ENCODE results near the gene DIRAS1. TPM values are rescaled to one million over a fixed set of nuclear protein-coding genes. Genes with fewer than 3 reads are reported as not detected.

Gene DIRAS1, protein sequence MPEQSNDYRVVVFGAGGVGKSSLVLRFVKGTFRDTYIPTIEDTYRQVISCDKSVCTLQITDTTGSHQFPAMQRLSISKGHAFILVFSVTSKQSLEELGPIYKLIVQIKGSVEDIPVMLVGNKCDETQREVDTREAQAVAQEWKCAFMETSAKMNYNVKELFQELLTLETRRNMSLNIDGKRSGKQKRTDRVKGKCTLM
- 1 to 10 TPM; 2.6 to 3.7 (median 3.4) TPM for polyA plus RNA-seq (ENCODE audit: insufficient read length in 3 of 3)

DNA sequence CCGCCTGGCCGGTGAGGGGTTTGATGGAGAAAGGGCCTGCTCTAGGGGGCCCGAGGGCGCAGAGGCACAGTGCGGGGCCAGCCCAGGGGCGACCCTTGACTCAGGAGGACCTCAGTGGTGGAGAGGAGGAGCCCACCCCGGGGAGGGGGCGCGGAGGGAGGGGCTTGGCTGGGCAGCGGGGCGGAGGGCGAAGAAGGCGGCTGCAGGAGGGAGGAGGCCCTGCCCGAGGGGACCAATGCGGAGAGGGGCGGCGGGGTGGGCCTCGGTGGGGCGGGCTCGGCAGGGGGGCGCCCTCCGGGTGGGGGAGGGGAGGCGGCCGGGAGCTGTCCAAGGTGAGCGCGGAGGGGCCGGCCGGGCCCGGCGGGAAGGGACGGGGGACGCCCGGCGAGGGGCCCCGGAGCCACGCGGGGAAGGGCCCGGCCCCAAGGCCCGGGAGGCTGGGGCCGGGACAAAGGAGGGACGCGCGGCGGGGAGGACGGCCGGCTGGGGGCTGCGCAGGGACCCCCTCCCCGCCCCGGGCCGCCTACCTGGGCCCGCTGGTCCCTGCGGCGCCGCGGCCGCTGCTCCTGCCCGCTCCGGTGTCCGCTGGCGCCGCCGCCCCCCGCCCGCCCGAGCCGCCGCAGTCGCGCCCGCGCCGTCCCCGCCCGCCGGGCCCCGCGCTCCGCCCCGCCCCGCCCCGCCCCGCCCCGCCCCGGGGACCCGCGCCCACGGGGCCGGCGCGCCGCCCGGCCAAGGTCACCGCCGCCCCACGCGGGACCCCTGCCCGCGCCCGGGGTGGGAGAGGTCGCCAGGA is at the start of gene DIRAS1:
Gene DIRAS1 (minus strand): TSS at position 596 of the 793 bp plus-strand sequence. CDS start 3,566 bp downstream, outside the sequence.
- DNase-seq (ENCODE audit: low read depth in 3 of 3, low spot score in 2 of 3) = no peak

DNA sequence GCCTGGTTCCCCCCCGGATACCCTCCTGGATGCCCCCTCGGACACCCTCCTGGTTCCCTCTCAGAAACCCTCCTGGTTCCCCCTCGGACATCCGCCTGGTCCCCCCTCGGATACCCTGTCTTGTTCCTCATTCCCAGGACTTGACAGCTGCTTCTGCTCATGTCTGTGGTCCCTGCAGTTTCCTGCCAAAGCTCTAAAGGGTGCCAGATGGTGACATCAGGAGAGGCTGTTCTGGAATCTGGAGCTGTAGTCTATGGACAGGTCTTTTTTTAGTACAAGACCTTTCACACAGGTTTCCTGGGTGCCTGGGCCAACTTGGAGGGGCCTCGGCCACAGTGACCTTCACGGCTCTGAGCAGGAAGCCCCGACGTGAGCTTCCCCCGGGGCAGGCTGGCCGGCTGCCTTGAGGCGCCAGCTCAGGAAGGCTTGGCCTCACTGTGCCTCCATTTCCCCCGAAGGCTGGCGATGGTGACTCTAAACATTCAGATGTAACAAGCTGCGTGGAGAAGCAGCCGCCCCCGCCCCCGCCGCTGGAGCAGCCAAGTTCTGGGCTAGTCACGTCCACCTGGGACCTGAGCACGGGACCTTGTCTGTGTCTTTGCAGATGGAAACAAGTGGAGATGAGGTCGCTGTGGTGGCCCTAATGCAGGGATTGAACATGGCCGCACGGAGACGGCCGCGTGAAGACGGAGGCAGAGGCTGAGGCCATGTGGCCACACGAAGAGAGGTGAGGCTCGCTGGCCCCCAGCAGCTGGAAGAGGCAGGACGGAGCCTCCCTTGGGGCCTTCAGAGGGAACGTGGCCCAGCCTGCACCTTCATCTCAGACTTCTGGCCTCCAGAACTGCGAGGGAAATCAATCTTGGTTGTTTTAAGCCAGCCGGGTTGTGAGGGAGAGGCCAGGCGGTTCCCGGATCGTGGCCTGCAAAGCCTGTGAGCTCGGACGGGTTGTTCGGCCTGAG is 49.2 kb upstream of the DIRAS1 start:
- peak in 2 of 3 donors; percentile 58 to 62 for DNase-seq (ENCODE audit: low read depth in 3 of 3, low spot score in 2 of 3)

DNA sequence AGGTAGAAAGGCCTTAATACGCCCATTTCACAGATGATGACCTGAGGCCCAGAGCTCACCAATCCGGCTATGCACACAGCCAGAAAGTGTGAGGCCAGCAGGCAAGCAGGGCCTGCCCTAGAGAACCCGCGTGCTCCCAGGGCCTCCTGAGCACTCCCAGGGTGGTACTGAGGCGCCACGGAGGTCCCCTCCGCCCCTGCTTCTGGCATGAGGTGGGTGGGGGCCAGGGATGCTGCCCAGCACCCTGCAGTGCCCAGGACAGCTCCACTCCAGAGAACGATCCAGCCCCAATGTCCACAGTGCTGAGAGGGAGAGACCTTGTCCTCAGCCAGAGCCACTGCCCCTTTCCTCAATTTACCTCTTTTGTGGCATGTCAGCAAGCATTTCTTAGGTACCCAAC is 48.0 kb upstream of the DIRAS1 start:
- DNase-seq (ENCODE audit: low read depth in 3 of 3, low spot score in 2 of 3) = no peak

DNA sequence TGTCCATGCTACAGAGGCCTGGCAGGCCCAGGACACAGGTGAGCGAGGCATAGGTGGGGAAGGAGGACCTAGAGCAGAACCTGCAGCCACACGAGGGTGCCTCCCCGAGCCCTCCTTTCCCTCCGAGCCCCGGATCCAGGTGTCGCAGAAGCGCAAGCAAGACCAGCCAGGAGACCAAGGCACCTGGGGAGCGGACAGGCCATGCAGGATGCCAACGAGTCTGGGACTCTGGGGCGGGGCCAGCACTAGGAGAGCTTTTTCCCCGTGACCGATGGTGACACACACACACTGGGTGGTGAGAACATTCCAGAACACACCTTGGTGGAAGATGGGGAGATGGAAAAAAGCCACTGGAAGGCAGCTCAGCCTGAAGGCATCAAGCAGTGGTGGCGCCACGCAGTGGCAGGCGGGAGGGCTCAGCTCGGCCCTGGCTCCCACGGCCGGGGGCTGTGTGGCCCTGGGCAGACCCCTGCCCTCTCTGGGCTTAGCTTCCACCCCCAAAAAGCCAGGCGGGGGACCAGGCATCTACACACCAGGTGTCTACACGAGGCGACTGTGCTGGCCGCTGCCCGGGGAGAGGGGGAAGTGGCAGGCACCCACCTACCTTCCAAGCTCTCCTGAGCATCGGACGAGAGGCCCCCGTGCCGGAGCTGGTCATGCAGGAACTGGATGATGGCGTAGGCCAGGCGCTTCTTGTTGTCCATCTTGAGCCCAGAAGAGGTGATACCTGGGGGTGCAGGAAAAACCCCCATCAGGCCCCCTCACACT is 47.4 kb upstream of the DIRAS1 start:
- DNase-seq (ENCODE audit: low read depth in 3 of 3, low spot score in 2 of 3) = no peak

DNA sequence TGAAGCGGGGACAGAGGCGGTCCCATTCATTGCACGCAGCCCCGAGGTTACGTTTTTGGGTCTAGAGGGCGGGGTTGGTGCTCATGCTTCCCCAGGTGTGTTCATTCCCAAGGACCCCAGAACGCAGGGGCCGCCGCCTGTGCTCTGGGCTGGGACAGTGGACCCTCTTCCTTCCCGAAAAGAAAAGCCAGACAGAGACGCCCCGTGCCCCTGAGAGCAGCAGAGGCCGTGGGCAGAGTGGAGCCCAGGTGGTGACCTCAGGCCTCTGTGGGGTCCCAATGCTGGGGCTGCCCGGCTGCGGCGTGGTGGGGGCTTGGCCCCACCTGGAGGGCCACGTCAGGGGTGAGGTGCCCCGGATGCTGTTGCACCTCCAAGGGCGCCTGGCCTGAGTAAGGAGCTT is 46.5 kb upstream of the DIRAS1 start:
- DNase-seq (ENCODE audit: low read depth in 3 of 3, low spot score in 2 of 3) = no peak

DNA sequence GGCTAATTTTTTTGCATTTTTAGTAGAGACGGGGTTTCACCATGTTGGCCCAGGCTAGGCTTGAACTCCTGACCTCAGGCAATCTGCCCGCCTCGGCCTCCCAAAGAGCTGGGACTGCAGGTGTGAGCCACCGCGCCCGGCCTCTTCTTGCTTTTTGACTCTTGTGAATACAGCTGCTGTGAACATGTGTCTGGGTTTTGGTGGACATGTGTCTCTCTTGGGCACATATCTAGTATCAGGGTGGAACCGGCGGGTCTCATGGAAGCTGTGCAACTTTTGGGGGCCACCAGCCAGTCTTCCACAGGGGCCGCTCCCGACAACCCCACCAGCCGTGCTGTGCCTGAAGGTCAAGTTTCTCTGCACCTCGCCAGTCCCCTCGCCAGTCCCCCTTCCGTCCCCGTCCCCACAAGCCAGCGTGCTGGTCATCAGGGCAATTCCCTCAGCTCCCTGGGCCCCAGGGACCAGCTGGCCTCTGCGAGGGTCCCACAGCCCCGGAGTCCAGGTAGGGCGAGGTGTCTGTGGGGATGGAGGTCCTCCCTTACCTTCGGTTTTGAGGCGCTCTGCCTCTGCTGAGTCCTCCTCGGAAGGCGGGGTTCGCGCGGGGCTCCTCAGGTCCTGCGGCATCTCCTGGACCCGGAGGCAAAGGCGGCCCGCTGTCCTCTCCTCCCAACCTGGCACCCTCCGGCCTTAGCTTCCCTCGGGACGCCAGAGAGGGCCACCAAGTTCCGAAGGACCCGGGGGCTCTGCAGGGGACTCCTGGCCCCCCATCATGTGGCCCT is 45.6 kb upstream of the DIRAS1 start:
- DNase-seq (ENCODE audit: low read depth in 3 of 3, low spot score in 2 of 3) = no peak

DNA sequence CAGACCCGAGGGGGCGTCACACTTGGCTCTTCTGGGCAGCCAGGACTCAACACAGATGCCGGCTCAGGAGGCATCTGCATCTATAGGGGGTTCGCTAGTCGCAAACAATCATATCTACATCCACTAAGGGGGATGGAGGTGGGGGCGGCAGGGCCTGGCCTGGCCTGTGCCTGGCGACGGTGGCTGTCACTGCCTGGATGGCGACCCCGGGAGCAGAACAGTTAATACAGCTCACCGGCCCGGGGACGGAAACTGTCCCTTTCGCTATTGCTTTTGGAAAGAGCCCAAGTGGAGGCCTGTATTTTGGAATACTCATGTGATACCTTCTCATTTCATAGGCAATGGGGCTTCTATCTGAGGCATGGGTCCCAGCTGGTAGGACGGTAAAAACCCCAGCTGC is 44.2 kb upstream of the DIRAS1 start:
- no peak for DNase-seq (ENCODE audit: low read depth in 3 of 3, low spot score in 2 of 3)

DNA sequence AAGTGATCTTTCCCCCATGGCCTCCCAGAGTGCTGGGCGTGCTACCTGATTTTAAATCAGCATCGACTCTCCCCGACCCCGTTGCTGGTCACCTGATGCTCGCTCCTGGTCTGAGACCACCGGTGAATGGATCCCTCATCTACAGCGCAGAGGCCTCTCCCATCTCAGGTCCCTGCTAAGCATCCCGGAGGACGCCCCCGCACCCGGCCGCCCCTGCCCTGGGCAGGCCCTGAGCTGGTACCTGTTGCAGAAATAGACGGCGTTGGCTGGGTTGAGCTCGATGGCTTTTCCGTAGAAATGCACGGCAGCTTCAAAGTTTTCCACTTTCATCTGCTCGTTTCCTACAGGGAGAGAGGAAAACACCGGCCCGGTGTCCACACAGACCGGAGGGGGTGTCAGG is 43.8 kb upstream of the DIRAS1 start:
- DNase-seq (ENCODE audit: low read depth in 3 of 3, low spot score in 2 of 3) = no peak

DNA sequence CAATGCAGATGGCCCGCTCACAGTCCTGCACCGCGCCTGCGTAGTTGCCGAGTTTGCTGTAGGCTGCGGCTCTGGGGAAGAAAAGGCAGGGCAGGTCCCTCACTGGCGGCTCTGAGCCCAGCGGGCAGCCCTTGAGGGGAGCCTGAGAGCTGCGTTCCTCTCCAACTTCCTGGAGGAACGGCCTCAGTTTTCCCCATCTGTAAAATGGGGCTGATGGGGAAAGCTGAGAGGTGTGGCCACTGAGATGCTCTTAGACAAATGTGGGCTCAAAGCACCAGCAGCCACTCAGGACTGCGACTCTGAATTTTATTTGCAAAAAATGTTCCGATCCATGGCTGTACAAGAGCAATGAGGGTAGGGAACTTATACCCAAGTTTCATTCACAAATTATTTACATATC is 42.5 kb upstream of the DIRAS1 start:
- no peak for DNase-seq (ENCODE audit: low read depth in 3 of 3, low spot score in 2 of 3)

DNA sequence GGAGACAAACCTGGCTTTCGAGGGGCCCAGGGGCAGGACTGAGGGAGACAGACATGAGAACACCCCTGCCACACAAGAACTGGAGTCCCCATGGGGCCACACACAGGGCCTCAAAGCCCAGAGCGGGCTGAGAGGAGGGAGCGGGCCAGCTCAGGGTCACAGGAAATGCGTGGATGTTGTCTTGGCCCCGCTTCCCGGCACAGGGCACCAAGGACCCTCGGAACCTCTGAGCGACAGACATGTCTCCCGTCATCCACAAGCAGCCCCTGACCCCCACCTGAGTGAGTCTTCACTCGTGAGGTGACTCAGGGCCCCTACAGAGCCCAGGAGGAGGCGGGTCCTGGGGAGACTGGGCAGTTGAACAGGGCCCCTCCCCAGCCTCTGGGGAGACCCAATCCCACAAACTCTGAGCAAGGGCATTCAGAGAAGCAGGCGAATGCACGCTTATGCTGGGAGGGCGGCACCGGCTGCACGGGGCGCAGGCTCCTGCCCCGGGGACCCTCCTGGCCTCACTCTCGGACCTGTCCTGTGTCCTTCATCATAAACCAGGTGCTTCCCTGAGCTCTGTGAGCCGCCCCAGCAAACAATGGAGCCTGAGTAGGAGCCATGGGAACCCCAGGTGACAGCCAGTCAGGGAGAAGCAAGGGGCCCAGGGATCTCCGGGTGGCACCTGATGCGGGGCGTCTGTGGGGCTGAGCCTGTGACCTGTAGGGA is 41.8 kb upstream of the DIRAS1 start:
- no peak for DNase-seq (ENCODE audit: low read depth in 3 of 3, low spot score in 2 of 3)

DNA sequence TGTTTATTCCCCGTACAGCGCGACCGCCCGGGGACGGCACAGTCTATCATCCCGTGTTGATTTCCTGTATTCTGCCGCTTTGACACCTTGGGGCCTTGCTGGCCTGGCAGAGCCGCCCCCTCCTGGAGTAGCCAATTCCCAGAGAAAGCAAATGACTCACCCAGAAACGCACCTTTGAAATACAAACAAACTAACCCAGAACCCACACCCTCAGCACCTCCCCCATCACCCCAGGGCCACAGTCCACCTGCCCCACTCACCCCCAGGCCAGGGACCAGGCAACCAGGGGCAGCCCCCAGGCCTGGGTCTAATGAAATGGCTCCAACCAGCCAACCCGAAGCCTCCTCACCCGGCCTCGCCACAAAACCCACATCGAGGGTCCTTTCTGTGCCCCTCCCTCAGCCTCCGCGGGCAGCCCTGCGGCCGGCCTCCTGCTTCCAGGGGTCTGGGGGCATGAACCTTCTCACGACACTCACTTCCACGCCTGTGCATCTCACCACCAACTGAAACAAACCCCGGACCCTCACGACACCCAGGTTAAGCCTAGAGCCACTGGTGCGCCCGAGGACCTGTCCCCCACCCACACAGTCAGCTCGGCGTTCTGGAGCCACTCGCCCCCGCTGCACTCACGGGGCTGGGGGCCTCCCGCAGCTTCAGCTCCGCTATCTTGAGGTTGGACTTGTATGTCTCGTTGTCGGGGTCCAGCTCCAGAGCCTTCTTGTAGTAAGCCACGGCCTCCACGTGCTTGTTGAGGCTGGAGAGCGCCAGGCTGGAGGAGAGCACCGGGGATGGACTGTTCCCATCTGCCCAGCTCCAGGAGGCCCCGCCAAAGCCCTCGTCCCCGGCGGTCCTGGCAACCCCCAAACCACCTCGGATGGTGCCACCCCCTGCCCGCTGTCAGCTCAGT is 41.0 kb upstream of the DIRAS1 start:
- no peak for DNase-seq (ENCODE audit: low read depth in 3 of 3, low spot score in 2 of 3)

DNA sequence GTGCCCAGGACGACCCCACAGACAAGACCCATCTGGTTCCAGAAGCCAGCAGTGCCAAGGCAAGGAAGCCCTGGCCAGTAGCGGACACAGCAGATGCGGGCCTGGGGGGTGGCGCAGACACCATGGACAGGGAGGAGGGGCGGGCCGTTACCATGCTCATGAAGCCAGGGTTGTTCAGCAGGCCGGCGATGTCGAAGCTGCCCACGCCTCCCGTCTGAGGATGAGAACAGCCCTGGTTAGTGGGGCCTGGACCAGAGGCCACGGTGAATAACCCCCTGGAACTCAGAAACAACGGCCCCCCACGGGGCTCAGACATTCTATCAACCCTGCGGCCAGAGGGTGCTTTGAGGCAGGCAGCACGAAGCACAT is 40.1 kb upstream of the DIRAS1 start:
- DNase-seq (ENCODE audit: low read depth in 3 of 3, low spot score in 2 of 3) = no peak

DNA sequence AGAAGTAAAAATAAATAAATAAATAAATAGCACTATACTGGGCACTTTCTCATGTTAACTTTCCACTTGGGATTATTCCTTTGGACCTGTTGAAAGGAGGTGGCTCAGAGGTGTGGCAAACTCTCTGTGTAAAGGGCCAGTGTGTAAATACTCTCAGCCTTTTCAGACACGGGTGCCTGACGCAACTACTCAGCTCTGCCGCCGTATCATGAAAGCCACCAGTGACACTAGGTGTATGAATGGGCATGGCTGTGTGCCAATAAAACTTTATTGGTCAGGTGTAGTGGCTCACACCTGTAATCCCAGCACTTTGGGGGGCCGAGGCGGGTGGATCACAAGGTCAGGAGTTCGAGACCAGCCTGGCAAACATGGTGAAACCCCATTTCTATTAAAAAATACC is 38.8 kb upstream of the DIRAS1 start:
- DNase-seq (ENCODE audit: low read depth in 3 of 3, low spot score in 2 of 3) = no peak

DNA sequence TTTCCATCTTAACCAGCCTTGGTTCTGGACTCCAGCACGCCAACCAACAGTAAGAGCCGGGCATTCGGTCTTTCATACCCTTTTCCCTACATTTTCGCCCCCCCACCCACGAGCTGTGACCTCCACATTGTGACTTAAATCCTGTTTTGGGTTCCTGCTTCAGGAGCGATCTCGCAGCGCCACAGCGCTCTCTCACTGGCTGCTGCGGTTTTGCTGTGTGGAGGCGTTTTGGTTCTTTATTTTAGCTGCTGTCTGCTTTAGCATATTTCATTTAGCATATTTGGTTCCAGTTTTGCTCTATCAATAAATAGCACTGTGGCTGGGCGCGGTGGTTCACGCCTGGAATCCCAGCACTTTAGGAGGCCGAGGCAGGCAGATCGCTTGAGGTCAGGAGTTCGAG is 38.2 kb upstream of the DIRAS1 start:
- no peak for DNase-seq (ENCODE audit: low read depth in 3 of 3, low spot score in 2 of 3)

DNA sequence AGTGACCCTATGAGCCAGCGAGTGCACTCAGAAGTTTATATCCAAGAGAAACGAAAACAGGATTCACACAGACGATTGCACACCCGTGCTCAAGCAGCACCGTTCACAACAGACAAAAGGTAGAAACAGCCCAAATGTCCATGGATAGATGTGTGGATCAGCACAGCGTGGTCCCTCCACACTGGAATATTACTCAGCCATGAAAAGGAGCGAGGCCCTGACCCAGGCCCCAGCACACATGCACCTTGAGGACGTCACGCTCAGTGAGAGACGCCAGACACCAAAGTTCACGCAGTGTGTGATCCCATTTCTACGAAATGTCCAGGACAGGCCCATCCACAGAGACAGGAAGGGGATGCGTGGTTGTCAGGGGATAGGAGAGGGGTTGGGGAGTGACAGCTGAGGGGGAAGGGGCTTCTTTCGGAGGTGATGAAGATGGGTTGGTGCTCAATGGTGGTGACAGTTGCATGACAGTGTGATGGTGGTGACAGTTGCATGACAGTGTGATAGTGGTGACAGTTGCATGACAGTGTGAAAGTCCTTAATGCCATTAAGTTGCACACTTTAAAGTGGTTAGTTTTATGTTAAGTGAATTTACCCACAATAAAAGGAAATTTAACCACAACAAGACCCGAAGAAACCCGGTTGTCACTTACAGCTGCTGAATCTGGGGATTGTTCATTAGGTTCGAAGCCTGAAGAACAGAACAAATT is 37.6 kb upstream of the DIRAS1 start:
- DNase-seq (ENCODE audit: low read depth in 3 of 3, low spot score in 2 of 3) = no peak

DNA sequence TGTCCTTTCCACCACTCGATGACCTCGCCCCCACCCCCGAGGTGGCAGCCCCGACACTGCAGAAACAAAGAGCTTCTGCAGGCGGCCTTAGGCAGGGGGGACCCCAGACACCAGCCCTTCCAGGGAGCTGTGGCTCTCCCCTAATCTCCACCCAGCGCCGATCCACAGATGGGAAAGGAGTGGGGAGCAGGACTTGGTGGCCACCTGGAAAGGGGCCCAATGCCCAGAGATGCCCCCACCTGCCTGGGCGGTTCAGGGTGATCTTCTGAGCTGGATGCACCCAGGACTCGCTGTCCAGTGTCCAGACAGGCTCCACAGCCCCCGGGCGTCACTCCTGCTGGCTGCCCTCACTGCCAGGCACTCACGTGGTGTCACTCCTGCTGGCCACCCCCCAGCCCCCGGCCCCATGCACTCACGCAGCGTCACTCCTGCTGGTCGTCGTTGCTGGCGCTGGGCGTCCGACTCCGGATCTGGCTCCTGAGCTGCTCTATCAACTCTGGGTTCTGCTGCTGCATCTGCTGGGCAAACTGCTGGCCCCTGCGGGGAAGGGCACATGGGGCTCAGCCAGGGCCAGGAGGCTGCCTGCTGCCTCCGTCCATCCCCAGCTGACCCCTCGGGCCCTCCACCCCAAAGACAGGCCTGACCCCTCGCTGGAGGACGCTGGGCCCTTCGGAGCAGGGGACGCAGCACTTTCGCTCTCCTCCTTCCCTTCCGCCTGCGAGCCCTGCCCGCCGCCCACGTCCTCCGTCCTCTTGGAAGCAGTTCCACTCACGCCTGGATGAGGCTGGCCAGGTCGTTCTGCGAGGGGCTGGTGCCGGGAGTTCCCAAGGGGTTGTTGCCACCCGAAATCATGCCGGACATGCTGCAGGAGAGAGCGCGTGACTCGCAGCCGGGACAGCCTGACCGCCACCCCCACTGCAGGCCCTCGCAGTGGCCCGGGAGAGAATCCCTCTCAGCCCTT is 36.0 kb upstream of the DIRAS1 start:
- no peak for DNase-seq (ENCODE audit: low read depth in 3 of 3, low spot score in 2 of 3)

Measured in right renal cortex interstitium (tissue), 3 donors.